ELR (cell line): Measurements from ENCODE around the gene KCNAB1.
"Not testable (repeated sequence)": the region's sequence is repeated elsewhere in the genome, so short reads cannot be mapped to it uniquely, and the experiment has no call there.

Experiments
- DNase-seq: peaks from one replicate; pipeline ENCODE4 v3.0.0-alpha.2; 2015; ENCODE audit warnings: low read depth

KCNAB1 gene

DNA sequence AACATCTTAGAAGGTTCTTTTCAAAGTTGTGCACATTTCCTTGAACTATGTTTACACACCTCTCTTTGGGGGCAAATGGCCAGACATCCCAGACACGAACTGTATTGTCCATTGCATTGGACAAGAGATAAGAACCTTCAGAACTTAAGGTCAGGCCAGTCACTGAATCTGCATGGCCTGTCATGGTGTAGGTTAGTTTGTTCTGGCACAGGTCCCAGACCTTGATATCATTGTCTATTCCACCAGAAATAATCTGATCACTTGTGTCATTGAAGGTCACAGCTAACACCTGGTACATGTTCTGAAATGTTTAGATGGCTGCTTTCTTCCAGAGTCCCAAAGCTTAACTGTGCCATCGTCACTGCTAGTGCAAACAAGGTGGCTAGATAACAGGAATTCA lies 55.7 kb downstream of the KCNAB1 start:
- DNase-seq: no peak

DNA sequence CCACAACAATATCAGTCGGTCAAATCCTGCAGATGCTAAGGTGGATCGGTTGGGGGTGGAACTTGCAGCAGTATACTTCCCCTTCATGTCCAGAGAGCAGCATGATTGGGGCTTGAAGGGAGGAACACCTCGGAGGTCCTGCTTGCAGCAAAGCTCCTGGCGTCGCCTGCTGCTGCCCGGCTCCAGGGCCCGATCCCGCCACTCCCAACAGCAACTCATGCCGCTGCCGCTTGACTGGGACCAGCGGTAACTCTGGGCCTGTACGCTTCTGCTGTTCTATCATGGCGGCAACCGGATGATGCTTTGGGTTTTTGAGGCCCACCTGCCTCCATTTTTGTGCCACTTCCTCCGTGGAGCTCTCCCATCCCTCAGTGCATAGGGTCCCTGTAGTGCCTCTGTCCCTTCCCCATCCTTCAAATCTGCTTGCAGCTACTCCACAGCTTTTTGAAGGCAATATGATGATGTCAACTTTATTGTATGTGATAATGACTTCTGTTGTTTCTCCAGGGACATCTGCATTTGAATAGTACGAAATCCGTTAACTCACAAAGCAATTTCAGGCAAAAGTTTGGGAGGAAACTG lies 56.3 kb downstream of the KCNAB1 start:
- DNase-seq: no peak

- DNase-seq: peak; percentile 52
Observed at GRCh38 chr3:156180077-156180476, 59.7 kb downstream of the KCNAB1 start.

DNA sequence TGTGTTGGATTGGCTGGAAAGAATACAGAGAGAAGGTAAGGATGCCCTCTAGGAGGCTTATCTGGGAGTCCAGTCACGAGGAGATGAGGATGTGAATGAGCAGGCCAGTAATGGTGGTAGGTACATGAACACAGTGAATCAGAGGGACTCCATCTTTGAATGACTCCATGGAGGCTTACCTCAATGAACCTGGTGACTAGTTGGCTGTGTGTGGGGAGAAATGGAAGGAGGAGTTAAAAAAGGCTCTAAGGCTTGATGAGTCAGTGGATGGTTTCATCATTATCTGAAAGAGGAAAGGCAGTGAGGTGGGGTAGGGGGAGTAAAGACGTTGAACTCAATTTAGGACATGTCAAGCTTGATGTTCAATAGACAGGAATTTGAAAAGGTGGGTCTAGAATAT lies 61.1 kb downstream of the KCNAB1 start:
- peak; percentile 85 for DNase-seq

DNA sequence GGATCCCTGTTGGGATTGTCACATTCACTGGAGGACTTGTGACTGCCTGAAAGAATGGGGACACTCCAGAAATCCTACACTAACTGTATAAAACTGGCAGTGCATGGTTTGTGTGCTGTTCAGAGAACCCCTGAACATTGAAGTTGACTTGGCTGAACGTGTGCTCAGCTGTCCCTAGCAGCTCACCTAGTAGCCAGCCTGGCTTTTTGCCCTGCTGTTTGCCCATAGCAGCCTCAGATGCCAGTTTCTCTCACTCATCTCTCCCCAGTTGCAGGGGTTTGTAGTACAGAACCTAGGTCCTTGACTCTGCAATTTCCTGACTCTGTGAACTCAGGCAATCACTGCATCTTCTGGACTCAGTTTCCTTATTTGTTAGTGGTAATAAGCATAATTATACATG lies 63.0 kb downstream of the KCNAB1 start:
- no peak for DNase-seq

GRCh38 chr3:156184156-156184555 lies 63.8 kb downstream of the KCNAB1 start:
- no peak for DNase-seq

- peak; percentile 72 for DNase-seq
Observed at GRCh38 chr3:156187146-156187769, 66.9 kb downstream of the KCNAB1 start.

GRCh38 chr3:156188757-156189156 lies 68.4 kb downstream of the KCNAB1 start:
- DNase-seq: no peak

DNA sequence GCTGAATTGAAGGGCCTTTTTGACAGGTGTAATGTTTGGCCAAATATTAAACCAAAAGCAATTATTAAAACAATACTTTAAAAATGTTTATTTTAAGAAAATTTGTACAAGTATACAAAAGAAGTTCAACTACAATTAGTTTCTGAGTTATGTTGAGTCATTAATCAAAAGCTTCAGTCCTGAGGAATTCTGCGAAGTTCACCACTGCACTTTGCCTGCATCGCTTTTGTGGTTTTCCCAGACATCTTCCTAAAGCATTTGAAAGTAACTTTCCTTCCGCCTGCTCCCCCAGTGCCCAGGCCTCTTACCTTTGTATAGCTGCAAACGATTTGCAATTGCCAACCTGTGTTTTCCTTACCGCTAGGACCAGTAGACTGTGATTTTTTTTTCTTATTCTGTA lies 69.5 kb downstream of the KCNAB1 start:
- peak; percentile 28 for DNase-seq

GRCh38 chr3:156194945-156195344 lies 74.6 kb downstream of the KCNAB1 start:
- not testable (repeated sequence) for DNase-seq

DNA sequence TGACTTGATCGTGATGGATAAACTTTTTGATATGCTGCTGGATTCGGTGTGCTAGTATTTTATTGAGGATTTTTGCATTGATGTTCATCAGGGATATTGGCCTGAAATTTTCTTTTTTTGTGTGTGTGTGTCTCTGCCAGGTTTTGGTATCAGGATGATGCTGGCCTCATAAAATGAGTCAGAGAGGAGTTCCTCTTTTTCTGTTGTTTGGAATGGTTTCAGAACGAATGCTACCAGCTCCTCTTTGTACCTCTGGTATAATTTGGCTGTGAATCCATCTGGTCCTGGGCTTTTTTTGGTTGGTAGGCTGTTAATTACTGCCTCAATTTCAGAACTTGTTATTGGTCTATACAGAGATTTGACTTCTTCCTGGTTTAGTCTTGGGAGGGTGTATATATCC lies 76.8 kb downstream of the KCNAB1 start:
- DNase-seq: not testable (repeated sequence)

DNA sequence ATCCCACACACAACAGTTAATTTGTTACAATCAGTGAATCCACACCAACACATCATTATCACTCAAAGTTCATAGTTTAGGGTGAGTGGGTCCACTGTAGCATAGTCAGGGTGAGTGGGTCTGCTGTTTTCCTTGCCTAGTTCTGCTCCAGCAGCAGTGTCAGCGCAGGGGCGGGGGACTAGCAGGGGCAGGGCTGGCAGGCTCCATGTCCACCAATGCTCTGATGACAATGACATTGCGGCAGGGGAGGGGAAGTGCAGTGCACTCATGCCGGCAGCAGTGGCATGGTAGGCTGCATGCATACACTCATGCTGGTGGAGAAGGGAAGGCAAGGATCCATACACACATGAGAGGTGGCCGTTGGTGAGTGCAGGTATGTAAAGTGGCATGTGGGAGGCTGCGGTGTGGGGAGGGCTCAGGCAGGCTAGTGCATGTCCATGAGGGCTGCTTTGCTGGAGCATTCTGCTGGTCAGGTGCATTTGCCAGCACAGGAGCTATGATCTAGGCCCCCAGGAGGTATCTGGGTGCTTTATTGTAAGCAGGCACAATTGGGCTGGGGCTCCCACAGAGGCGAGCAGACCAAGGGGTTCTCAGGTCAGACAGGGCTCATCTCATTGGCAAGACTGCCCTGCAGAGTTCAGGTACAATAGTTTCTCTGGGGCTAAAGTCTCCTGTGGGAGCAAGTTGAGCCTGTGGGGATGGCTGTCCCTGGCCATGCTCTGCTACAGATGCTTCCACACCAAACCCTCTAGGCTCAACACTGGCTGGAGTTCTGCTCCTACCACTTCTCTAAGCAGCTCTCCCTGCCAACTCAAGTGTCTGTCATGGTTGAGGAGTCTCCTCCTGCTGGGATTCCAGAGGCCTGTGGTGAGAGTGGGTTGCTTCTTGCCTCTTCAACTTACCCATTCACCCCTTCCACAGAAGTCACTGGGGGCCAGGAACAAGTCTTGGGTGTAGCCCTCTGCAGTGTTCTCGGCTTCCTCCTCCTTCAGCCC lies 81.3 kb downstream of the KCNAB1 start:
- DNase-seq: no peak

DNA sequence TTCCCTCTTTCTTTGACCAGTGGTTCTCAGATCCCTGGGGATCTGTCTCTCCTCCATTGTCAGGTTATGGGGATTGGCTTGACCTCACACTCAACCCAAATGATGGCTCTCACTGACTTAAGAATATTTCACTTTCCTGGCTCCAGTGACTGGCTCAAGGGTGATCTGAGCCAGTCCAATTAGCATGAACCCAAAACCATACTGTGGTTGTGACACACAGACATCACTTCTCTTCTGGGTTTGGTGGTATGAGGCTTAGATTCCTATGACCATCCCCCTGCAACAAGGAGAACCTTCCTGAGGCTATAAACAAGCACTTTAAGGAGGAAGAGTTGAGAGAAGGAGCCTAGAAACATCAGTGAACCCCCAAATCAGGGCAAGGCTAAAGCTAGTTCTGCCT lies 85.8 kb downstream of the KCNAB1 start:
- no peak for DNase-seq

DNA sequence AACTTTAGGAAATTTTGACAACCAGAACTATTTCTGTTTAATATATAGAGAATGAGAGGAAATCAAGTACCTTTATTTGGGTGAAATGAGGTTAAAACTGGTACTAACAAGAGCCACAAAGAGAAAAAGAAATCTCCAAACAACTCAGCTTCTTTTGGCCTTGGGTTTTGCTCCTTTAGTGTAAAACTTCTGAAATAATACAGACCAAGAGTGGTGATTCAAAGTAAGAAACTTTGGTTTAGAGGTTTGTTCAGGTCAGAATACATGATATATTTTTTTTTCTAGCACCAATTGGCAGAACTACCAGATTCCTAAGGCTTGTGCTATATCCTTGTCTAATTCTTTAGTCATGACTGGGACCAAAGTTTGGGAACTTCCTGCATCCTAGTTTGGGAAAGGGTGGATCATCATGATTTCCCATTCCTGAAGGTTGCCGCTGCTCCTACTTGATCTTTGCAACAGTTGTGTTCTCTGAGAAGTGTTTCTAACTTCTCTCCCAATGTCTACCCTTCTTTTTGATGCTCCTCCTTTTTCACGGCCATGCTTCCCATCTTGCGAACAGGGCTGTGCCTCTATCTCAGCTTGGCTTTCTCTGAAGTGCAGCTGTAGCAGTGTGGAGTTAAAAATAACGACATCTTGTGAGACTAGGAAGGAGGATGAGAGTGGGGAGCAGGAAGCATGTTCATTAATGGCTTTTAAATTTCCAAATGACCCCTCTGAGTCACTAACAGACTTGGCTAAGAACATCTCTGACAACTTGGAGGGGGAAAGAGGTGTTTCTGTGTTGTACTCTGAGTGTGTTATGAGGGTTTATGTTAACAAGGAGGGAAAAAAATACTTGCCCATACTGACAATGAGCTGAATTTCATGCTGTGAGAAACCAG lies 87.7 kb downstream of the KCNAB1 start:
- DNase-seq: peak; percentile 82

DNA sequence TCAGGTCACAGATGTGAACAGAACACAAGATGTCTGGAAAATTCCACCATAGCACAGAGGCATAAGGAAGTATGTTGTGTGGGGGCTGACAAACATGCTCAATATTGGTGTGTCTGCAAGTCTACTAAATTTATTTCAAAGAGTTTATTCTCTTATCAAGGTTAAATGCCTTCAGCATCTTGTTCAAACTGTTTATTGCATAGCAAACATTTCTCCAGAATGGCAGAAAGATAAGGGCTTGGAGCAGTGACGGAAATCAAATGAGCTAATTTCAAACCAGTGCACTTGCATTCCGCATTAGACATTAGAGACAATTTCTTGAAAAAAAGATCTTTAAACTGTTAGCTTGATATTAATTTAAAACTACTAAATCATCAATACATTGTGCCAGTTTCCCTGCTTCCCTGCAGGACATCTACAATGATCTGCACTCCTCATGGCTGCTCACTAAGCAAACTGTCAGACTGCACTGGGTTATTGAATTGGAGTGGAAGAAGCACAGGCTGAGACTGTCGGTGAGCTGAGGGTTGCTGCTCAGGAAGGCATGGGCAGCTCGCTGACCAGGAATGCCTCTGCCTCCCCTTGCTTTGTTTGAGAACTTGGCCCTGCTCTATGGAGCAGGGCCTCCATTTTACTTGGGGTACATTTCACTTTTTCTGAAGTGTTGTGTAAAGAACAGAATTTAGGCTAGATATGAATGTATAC lies 89.4 kb downstream of the KCNAB1 start:
- no peak for DNase-seq

GRCh38 chr3:156211583-156211982 lies 91.2 kb downstream of the KCNAB1 start:
- DNase-seq: peak; percentile 84

- no peak for DNase-seq
Observed at GRCh38 chr3:156214676-156215075, 94.3 kb downstream of the KCNAB1 start.

DNA sequence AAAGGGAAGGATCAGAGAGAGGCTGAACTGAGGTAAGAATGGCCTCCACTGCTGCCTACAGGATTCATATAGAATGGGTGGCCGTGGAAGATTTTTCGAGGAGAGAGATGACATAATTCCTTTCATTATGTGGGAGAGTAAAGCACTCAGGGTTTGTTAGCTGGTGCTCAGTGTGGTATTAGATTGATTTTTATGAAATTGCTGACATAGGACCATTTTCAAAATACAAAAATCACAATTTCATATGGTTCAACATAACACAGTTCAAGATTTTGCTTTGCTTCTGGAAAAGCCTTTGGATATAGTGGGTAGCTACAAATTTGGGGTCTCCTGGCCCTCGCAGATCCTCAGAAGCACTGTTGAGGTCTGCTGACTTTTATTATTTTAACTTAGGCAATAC lies 95.4 kb downstream of the KCNAB1 start:
- DNase-seq: no peak

- DNase-seq: no peak
Observed at GRCh38 chr3:156216216-156216615, 95.8 kb downstream of the KCNAB1 start.

DNA sequence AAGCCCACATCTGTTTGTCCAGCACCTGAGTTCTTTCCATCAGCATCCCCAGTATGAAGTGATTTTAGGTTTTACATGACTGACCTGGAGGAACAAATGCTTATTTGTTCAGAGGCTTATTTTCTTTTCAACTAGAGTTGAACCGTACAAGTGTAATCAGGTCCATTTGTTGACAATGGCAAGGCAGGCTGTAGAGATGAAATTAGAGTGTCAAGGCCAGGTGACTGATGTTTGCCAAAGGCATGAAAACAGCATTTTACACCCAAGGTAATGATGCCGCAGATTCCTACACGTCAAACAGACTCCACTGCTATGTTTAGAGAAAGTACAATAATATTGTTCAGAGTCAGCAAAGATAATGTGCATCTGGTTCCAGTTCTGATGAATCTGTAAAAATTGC lies 96.5 kb downstream of the KCNAB1 start:
- no peak for DNase-seq

DNA sequence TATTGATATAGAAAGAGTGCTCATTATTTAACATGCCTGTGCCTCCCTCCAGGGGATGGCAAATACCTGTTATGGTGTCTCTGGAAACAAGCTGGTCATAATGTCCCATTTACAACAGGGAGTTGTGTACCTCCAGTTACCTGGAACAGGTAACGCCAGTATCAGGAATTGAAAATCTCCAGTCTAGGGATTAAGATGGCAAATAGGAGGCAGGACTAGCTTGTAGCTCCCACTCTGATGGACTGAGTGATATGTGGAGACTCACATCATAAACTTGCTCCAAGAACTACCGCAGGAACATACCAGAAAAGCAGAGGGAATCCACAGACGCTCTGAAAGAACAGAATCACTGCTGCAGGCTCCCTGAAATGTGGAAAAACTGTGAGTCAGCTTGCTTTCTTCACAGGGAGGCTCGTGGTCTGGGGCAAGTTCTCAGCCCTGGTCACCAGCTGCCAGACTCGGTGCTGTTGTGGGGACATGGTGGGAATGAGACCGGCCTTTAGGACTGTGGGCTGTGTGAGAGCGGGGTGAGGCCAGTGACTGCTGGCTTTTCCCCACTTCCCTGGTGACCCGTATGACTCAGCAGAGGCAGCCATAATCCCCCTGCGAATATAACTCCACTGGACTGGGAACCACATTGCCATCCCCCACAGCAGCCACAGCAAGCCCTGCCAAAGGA lies 97.4 kb downstream of the KCNAB1 start:
- DNase-seq: peak; percentile 58
